GM23338 (cell line): ENCODE data around the gene CHAT. TPM values are rescaled to one million over a fixed set of nuclear protein-coding genes. Genes with fewer than 3 reads are reported as not detected.

Experiments used
- ATAC-seq: fragments of 200-7000 bp; cut with Tn5 transposase; 3 replicates; pipeline ENCODE4 v1.9.1; 2020
- DNase-seq: peaks from one replicate; pipeline ENCODE4 v3.0.0-alpha.2; 2015; ENCODE audit warnings: low spot score
- H2AFZ ChIP-seq: fragments of 200-600 bp; sonication (generic); 2 replicates; pipeline ENCODE4 v1.8.0; 2016; ENCODE audit warnings: antibody characterized with exemption, mild to moderate bottlenecking, moderate library complexity
- H3F3A ChIP-seq: fragments of 200-600 bp; sonication (generic); replicated peaks from 2 replicates; pipeline ENCODE4 v1.8.0; 2017; ENCODE audit warnings: antibody characterized with exemption, mixed run types, low read depth
- H3K27ac ChIP-seq: fragments of 200-600 bp; sonication (generic); 2 replicates; pipeline ENCODE4 v1.6.1; 2016; ENCODE audit warnings: low read depth
- H3K27me3 ChIP-seq: fragments of 200-600 bp; sonication (generic); 2 replicates; pipeline ENCODE4 v1.8.0; 2016; ENCODE audit warnings: mild to moderate bottlenecking, mixed run types, moderate library complexity; ENCODE audit not compliant: insufficient read depth
- H3K36me3 ChIP-seq: fragments of 200-600 bp; sonication (generic); 2 replicates; pipeline ENCODE4 v1.8.0; 2016; ENCODE audit warnings: mild to moderate bottlenecking; ENCODE audit not compliant: insufficient read depth
- H3K4me1 ChIP-seq: fragments of 200-600 bp; sonication (generic); 2 replicates; pipeline ENCODE4 v1.8.0; 2016; ENCODE audit warnings: mild to moderate bottlenecking, moderate library complexity; ENCODE audit not compliant: insufficient read depth
- H3K4me2 ChIP-seq: fragments of 200-600 bp; sonication (generic); 2 replicates; pipeline ENCODE4 v1.7.1; 2017; ENCODE audit warnings: mixed run types
- H3K4me3 ChIP-seq: fragments of 200-600 bp; sonication (generic); 2 replicates; pipeline ENCODE4 v1.6.1; 2016; ENCODE audit warnings: mixed run types
- H3K79me2 ChIP-seq: fragments of 200-600 bp; sonication (generic); replicated peaks from 2 replicates; pipeline ENCODE4 v1.8.0; 2017; ENCODE audit warnings: mild to moderate bottlenecking; ENCODE audit not compliant: insufficient read depth
- H3K9me2 ChIP-seq: fragments of 200-600 bp; sonication (generic); 2 replicates; pipeline ENCODE4 v1.8.0; 2017; ENCODE audit not compliant: insufficient read depth
- H4K20me1 ChIP-seq: fragments of 200-600 bp; sonication (generic); replicated peaks from 2 replicates; pipeline ENCODE4 v1.8.0; 2017; ENCODE audit warnings: mild to moderate bottlenecking; ENCODE audit not compliant: insufficient read depth
- H3K27ac Mint-ChIP-seq: 2 replicates; pipeline ENCODE4 v1.8.0; 2020; ENCODE audit warnings: inconsistent platforms, mild to moderate bottlenecking, moderate library complexity, mixed read lengths
- H3K27me3 Mint-ChIP-seq: 3 replicates; pipeline ENCODE4 v1.8.0; 2022; ENCODE audit warnings: low read depth, mild to moderate bottlenecking, moderate library complexity, mixed read lengths, inconsistent platforms; ENCODE audit not compliant: insufficient read depth, poor library complexity
- H3K36me3 Mint-ChIP-seq: 3 replicates; pipeline ENCODE4 v1.8.0; 2021; ENCODE audit warnings: low read depth, mild to moderate bottlenecking, inconsistent platforms, moderate library complexity, mixed read lengths
- H3K4me1 Mint-ChIP-seq: 3 replicates; pipeline ENCODE4 v1.8.0; 2020; ENCODE audit warnings: mild to moderate bottlenecking, inconsistent platforms, mixed read lengths
- H3K4me3 Mint-ChIP-seq: 3 replicates; pipeline ENCODE4 v1.8.0; 2021; ENCODE audit warnings: moderate library complexity, mild to moderate bottlenecking, inconsistent platforms, mixed read lengths
- H3K9me3 Mint-ChIP-seq: 3 replicates; pipeline ENCODE4 v1.8.0; 2020; ENCODE audit warnings: moderate library complexity, mild to moderate bottlenecking, inconsistent platforms, mixed read lengths
- EZH2 ChIP-seq: fragments of 200-600 bp; sonication (generic); IDR thresholded peaks from one replicate; pipeline ENCODE4 v1.8.0; 2017; ENCODE audit warnings: antibody characterized with exemption, mild to moderate bottlenecking, low read depth; ENCODE audit not compliant: unreplicated experiment
- JUNB ChIP-seq: IDR thresholded peaks from one replicate; pipeline ENCODE4 v1.6.1; 2016; ENCODE audit warnings: antibody characterized with exemption; ENCODE audit not compliant: unreplicated experiment
- NANOG ChIP-seq: IDR thresholded peaks from 2 replicates; pipeline ENCODE4 v1.6.1; 2016; ENCODE audit warnings: antibody characterized with exemption, borderline replicate concordance
- POLR2AphosphoS5 ChIP-seq: IDR thresholded peaks from 2 replicates; pipeline ENCODE4 v1.6.1; 2016; ENCODE audit warnings: antibody characterized with exemption, low read depth
- polyA plus RNA-seq: library from polyadenylated mRNA; unstranded; fragments of >200 nt; fragmentation: Nextera tagmentation; extraction: Ambion mirVana; gene quantifications from 2 replicates; pipeline ENCODE4 v1.2.1, GENCODE V29; 2016
- total RNA-seq: library from RNA; depleted of rRNA; stranded (reverse); fragments of >200 nt; shearing (Covaris generic); gene quantifications from 2 replicates; pipeline ENCODE4 v1.2.3, GENCODE V29; 2014
- TF ChIP-seq, protein P1 (sequence below): IDR thresholded peaks from one replicate; pipeline ENCODE4 v1.6.1; 2018; ENCODE audit warnings: antibody characterized with exemption; ENCODE audit not compliant: unreplicated experiment
- TF ChIP-seq, protein P2 (sequence below), 2 experiments: fragments of 200-600 bp in 1 of 2; sonication (generic) in 1 of 2; conservative IDR thresholded peaks; 2 replicates each; pipeline versions ENCODE4 v1.5.1 to v1.6.1; 2016 to 2017; ENCODE audit warnings: antibody characterized with exemption in 2 of 2, low read depth in 2 of 2, mild to moderate bottlenecking in 2 of 2, moderate library complexity in 1 of 2
- TF ChIP-seq, protein P3 (sequence below): fragments of 250-450 bp; sonication (Bioruptor Pico); IDR thresholded peaks from 2 replicates; pipeline ENCODE4 v1.5.0; 2020; ENCODE audit warnings: mild to moderate bottlenecking, moderate library complexity
- TF ChIP-seq, protein P4 (sequence below): IDR thresholded peaks from 2 replicates; pipeline ENCODE4 v1.6.1; 2016; ENCODE audit warnings: antibody characterized with exemption

CHAT gene
- total and polyA plus RNA-seq, 2 experiments from 2014 or later: not detected

DNA sequence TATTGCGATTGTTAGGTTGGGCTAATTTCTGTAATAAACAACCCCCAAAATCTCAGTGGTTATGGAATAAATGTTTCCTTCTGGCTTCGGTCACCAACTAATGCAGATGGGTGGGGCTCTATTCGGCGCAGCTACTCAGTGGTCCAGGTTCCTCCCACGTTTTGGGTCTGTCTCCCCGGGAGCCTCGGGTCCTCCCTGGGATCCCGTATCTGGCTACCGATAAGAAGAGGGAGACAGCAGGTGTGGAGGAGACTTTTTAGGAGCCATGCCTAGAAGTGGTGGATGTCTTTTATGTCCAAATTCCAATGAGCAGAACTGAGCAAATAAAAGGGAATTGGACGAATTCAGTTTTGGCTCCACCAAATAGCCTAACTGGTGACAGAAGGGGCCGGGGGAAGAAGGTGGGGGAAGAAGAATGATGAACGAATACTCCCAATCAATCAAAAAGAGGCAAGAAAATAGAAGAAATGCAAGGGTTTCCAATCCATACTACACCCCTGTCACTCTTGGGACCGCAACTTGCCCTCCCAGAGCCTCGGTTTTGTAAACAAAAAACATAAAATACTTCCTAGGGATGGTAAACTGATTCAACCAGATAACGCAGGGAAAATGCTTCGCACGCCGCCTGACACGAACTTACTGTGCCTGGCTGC lies 65.1 kb downstream of the CHAT start:
- ATAC-seq: peak; percentile 36
- peak overlapping the region; percentile 77 for H3K4me3 Mint-ChIP-seq

DNA sequence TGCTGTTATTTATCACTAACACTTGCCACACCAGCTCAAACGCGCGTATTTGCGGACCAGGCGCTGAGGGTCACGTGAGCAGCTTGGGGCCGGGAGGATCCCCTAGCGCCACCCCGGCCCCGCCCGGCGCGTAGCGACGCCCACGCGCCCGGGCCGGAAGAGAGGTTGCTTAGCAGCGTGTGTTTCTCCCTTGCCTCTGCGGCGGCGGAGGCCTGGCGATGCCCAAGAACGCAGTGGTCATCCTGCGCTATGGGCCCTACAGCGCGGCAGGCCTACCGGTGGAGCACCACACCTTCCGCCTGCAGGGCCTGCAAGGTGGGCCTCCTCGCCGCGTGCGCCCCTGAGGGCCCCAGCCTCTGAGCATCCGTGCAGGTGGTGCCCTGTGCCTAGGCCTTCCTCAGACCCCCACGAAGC lies 65.7 kb downstream of the CHAT start, which contains the start of gene C10orf53:
Gene C10orf53 (plus strand): TSS at position 172 of the 414 bp plus-strand sequence. CDS start 47 bp downstream, at position 219.
- 0 out of 2 replicates have a peak, but pooled peaks cover 5% of the 10 kb centered on the region for H3F3A ChIP-seq
- H3K27ac ChIP-seq: no peak within 1 kb of the TSS
- peak within 1 kb of the TSS; percentile 53 for H3K4me3 ChIP-seq
- H3K4me1 ChIP-seq: peaks cover 6% of the 10 kb centered on the region
- DNase-seq: peak; percentile 90
- Mint-ChIP-seq H3K27me3 (peaks cover 39% of the 10 kb centered on the region), H3K4me3 (peak within 1 kb of the TSS; percentile 77), H3K4me1 (peaks cover 9% of the 10 kb centered on the region; the same call in 2 of the 3 replicates), H3K27ac (no peak within 1 kb of the TSS), H3K36me3 (no peaks in the 10 kb centered on the region), H3K9me3 (peaks cover 7% of the 10 kb centered on the region; the same call in 2 of the 3 replicates)
- H3K27me3 ChIP-seq: peaks cover 72% of the 10 kb centered on the region
- H3K9me2 ChIP-seq: peaks cover 4% of the 10 kb centered on the region; the same call in 1 of the 2 replicates
- no peaks in the 10 kb centered on the region for H3K79me2 ChIP-seq
- peak; percentile 99 for ATAC-seq
- no peaks in the 10 kb centered on the region for H3K36me3 ChIP-seq
- H2AFZ ChIP-seq: peak within 1 kb of the TSS; percentile 98
- no peaks in the 10 kb centered on the region for H4K20me1 ChIP-seq
- H3K4me2 ChIP-seq: peak within 1 kb of the TSS; percentile 80
- peak; percentile 56; the same call in 1 of the 2 replicates for TF ChIP-seq POLR2AphosphoS5
- no peak for TF ChIP-seq JUNB
- TF ChIP-seq, protein P1, sequence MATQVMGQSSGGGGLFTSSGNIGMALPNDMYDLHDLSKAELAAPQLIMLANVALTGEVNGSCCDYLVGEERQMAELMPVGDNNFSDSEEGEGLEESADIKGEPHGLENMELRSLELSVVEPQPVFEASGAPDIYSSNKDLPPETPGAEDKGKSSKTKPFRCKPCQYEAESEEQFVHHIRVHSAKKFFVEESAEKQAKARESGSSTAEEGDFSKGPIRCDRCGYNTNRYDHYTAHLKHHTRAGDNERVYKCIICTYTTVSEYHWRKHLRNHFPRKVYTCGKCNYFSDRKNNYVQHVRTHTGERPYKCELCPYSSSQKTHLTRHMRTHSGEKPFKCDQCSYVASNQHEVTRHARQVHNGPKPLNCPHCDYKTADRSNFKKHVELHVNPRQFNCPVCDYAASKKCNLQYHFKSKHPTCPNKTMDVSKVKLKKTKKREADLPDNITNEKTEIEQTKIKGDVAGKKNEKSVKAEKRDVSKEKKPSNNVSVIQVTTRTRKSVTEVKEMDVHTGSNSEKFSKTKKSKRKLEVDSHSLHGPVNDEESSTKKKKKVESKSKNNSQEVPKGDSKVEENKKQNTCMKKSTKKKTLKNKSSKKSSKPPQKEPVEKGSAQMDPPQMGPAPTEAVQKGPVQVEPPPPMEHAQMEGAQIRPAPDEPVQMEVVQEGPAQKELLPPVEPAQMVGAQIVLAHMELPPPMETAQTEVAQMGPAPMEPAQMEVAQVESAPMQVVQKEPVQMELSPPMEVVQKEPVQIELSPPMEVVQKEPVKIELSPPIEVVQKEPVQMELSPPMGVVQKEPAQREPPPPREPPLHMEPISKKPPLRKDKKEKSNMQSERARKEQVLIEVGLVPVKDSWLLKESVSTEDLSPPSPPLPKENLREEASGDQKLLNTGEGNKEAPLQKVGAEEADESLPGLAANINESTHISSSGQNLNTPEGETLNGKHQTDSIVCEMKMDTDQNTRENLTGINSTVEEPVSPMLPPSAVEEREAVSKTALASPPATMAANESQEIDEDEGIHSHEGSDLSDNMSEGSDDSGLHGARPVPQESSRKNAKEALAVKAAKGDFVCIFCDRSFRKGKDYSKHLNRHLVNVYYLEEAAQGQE: no peak
- TF ChIP-seq, protein P2, sequence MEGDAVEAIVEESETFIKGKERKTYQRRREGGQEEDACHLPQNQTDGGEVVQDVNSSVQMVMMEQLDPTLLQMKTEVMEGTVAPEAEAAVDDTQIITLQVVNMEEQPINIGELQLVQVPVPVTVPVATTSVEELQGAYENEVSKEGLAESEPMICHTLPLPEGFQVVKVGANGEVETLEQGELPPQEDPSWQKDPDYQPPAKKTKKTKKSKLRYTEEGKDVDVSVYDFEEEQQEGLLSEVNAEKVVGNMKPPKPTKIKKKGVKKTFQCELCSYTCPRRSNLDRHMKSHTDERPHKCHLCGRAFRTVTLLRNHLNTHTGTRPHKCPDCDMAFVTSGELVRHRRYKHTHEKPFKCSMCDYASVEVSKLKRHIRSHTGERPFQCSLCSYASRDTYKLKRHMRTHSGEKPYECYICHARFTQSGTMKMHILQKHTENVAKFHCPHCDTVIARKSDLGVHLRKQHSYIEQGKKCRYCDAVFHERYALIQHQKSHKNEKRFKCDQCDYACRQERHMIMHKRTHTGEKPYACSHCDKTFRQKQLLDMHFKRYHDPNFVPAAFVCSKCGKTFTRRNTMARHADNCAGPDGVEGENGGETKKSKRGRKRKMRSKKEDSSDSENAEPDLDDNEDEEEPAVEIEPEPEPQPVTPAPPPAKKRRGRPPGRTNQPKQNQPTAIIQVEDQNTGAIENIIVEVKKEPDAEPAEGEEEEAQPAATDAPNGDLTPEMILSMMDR (conservative IDR thresholded peaks at IDR 0.05; ENCODE audit: low read depth in 2 of 2): no peak
- TF ChIP-seq, protein P3, sequence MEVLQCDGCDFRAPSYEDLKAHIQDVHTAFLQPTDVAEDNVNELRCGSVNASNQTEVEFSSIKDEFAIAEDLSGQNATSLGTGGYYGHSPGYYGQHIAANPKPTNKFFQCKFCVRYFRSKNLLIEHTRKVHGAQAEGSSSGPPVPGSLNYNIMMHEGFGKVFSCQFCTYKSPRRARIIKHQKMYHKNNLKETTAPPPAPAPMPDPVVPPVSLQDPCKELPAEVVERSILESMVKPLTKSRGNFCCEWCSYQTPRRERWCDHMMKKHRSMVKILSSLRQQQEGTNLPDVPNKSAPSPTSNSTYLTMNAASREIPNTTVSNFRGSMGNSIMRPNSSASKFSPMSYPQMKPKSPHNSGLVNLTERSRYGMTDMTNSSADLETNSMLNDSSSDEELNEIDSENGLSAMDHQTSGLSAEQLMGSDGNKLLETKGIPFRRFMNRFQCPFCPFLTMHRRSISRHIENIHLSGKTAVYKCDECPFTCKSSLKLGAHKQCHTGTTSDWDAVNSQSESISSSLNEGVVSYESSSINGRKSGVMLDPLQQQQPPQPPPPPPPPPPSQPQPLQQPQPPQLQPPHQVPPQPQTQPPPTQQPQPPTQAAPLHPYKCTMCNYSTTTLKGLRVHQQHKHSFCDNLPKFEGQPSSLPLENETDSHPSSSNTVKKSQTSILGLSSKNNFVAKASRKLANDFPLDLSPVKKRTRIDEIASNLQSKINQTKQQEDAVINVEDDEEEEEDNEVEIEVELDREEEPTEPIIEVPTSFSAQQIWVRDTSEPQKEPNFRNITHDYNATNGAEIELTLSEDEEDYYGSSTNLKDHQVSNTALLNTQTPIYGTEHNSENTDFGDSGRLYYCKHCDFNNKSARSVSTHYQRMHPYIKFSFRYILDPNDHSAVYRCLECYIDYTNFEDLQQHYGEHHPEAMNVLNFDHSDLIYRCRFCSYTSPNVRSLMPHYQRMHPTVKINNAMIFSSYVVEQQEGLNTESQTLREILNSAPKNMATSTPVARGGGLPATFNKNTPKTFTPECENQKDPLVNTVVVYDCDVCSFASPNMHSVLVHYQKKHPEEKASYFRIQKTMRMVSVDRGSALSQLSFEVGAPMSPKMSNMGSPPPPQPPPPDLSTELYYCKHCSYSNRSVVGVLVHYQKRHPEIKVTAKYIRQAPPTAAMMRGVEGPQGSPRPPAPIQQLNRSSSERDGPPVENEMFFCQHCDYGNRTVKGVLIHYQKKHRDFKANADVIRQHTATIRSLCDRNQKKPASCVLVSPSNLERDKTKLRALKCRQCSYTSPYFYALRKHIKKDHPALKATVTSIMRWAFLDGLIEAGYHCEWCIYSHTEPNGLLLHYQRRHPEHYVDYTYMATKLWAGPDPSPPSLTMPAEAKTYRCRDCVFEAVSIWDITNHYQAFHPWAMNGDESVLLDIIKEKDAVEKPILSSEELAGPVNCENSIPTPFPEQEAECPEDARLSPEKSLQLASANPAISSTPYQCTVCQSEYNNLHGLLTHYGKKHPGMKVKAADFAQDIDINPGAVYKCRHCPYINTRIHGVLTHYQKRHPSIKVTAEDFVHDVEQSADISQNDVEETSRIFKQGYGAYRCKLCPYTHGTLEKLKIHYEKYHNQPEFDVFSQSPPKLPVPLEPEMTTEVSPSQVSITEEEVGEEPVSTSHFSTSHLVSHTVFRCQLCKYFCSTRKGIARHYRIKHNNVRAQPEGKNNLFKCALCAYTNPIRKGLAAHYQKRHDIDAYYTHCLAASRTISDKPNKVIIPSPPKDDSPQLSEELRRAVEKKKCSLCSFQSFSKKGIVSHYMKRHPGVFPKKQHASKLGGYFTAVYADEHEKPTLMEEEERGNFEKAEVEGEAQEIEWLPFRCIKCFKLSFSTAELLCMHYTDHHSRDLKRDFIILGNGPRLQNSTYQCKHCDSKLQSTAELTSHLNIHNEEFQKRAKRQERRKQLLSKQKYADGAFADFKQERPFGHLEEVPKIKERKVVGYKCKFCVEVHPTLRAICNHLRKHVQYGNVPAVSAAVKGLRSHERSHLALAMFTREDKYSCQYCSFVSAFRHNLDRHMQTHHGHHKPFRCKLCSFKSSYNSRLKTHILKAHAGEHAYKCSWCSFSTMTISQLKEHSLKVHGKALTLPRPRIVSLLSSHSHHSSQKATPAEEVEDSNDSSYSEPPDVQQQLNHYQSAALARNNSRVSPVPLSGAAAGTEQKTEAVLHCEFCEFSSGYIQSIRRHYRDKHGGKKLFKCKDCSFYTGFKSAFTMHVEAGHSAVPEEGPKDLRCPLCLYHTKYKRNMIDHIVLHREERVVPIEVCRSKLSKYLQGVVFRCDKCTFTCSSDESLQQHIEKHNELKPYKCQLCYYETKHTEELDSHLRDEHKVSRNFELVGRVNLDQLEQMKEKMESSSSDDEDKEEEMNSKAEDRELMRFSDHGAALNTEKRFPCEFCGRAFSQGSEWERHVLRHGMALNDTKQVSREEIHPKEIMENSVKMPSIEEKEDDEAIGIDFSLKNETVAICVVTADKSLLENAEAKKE: no peak
- TF ChIP-seq, protein P4, sequence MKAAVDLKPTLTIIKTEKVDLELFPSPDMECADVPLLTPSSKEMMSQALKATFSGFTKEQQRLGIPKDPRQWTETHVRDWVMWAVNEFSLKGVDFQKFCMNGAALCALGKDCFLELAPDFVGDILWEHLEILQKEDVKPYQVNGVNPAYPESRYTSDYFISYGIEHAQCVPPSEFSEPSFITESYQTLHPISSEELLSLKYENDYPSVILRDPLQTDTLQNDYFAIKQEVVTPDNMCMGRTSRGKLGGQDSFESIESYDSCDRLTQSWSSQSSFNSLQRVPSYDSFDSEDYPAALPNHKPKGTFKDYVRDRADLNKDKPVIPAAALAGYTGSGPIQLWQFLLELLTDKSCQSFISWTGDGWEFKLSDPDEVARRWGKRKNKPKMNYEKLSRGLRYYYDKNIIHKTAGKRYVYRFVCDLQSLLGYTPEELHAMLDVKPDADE: no peak
- no peak for TF ChIP-seq NANOG

More for the DNA sequence above, 65.1 kb downstream of the CHAT start:
- Histone ChIP-seq H3K4me2 (peak overlapping the region; percentile 80), H2AFZ (peak overlapping the region; percentile 98), H3F3A (0 out of 2 replicates have a peak, but pooled peaks cover 5% of the 10 kb centered on the region), H4K20me1 (no peaks in the 10 kb centered on the region), H3K36me3 (no peaks in the 10 kb centered on the region), H3K4me3 (peak overlapping the region; percentile 53), H3K27me3 (peaks cover 78% of the 10 kb centered on the region), H3K27ac (no peak overlapping the region), H3K79me2 (no peaks in the 10 kb centered on the region), H3K4me1 (peaks cover 6% of the 10 kb centered on the region), H3K9me2 (peaks cover 4% of the 10 kb centered on the region; the same call in 1 of the 2 replicates)
- Mint-ChIP-seq H3K27me3 (peaks cover 39% of the 10 kb centered on the region), H3K4me1 (peaks cover 9% of the 10 kb centered on the region; the same call in 2 of the 3 replicates), H3K36me3 (no peaks in the 10 kb centered on the region), H3K9me3 (peaks cover 7% of the 10 kb centered on the region; the same call in 2 of the 3 replicates), H3K27ac (no peak overlapping the region)
- DNase-seq: no peak
- TF ChIP-seq POLR2AphosphoS5 (no peak), EZH2 (peak; percentile 25)
